ENCODE measurements around the gene CLIC3.

CLIC3 gene

GRCh38 chr9:136946228-136947027 is 49.9 kb downstream of the CLIC3 start:
- H3K4me1 ChIP-seq (ENCODE audit: control insufficient read depth in 2 of 2, insufficient read depth in 2 of 2, low read length in 2 of 2): peaks cover 26 to 35% of the 10 kb centered on the region in 2 donors
- no peak overlapping the region for H3K9ac ChIP-seq (ENCODE audit: low read depth in 1 of 2, low read length in 2 of 2)
- H3K4me3 ChIP-seq (ENCODE audit: low read length in 2 of 2): no peak overlapping the region
- H3K36me3 ChIP-seq (ENCODE audit: control insufficient read depth in 2 of 2, insufficient read depth in 2 of 2, low read length in 2 of 2): peaks cover 14 to 15% of the 10 kb centered on the region in 2 donors
- H3K9me3 ChIP-seq (ENCODE audit: control insufficient read depth in 2 of 2, low read length in 2 of 2): no peaks in the 10 kb centered on the region
- H3K27me3 ChIP-seq (ENCODE audit: control insufficient read depth in 2 of 2, insufficient read depth in 2 of 2, low read length in 2 of 2): no peaks in the 10 kb centered on the region
- no peak overlapping the region for H3K27ac ChIP-seq (ENCODE audit: low read depth in 2 of 2, low read length in 2 of 2)

GRCh38 chr9:136945333-136946227 is 50.8 kb downstream of the CLIC3 start:
- Histone ChIP-seq H3K4me1 (ENCODE audit: control insufficient read depth in 2 of 2, insufficient read depth in 2 of 2, low read length in 2 of 2) (peaks cover 23 to 32% of the 10 kb centered on the region in 2 donors), H3K9ac (ENCODE audit: low read depth in 1 of 2, low read length in 2 of 2) (no peak overlapping the region), H3K27me3 (ENCODE audit: control insufficient read depth in 2 of 2, insufficient read depth in 2 of 2, low read length in 2 of 2) (no peaks in the 10 kb centered on the region), H3K36me3 (ENCODE audit: control insufficient read depth in 2 of 2, insufficient read depth in 2 of 2, low read length in 2 of 2) (peaks cover 22 to 24% of the 10 kb centered on the region in 2 donors), H3K4me3 (ENCODE audit: low read length in 2 of 2) (peak overlapping the region in 1 of 2 donors; percentile 17), H3K27ac (ENCODE audit: low read depth in 2 of 2, low read length in 2 of 2) (no peak overlapping the region), H3K9me3 (ENCODE audit: control insufficient read depth in 2 of 2, low read length in 2 of 2) (no peaks in the 10 kb centered on the region)
